GM21390 (cell line): ENCODE measurements around the gene OR9I1.

ENCODE experiments used
- ATAC-seq: cut with Tn5 transposase; IDR thresholded peaks from one replicate; pipeline ENCODE4 v1.9.1; 2021; ENCODE audit not compliant: unreplicated experiment

OR9I1 gene

GRCh38 chr11:58125469-58125868 is at the start of gene OR9I1:
OR9I1 (minus strand) TSS chr11:58125530; CDS start chr11:58119444, 6,086 bp downstream.
- ATAC-seq = no peak

- ATAC-seq = no peak
Observed at GRCh38 chr11:58165504-58166106, 40.3 kb upstream of the OR9I1 start.

- no peak for ATAC-seq
Observed at GRCh38 chr11:58164990-58165389, 39.7 kb upstream of the OR9I1 start.

- no peak for ATAC-seq
Observed at GRCh38 chr11:58164389-58164788, 39.1 kb upstream of the OR9I1 start.

- no peak for ATAC-seq
Observed at GRCh38 chr11:58152781-58153180, 27.5 kb upstream of the OR9I1 start.

GRCh38 chr11:58142761-58143160 is 17.4 kb upstream of the OR9I1 start:
- no peak for ATAC-seq

GRCh38 chr11:58135171-58135570 is 9.8 kb upstream of the OR9I1 start:
- ATAC-seq = no peak

GRCh38 chr11:58134151-58134550 is 8.8 kb upstream of the OR9I1 start:
- no peak for ATAC-seq

GRCh38 chr11:58133309-58134076 is 8.2 kb upstream of the OR9I1 start:
- no peak for ATAC-seq

- no peak for ATAC-seq
Observed at GRCh38 chr11:58127350-58127749, 2.0 kb upstream of the OR9I1 start.

GRCh38 chr11:58121096-58121495 is 4.2 kb downstream of the OR9I1 start:
- no peak for ATAC-seq

- ATAC-seq = no peak
Observed at GRCh38 chr11:58097437-58097836, 27.9 kb downstream of the OR9I1 start.

GRCh38 chr11:58086528-58086927 is 38.8 kb downstream of the OR9I1 start:
- ATAC-seq = no peak

- no peak for ATAC-seq
Observed at GRCh38 chr11:58075781-58076180, 49.5 kb downstream of the OR9I1 start.

GRCh38 chr11:58070585-58070984 is 54.7 kb downstream of the OR9I1 start:
- no peak for ATAC-seq

- ATAC-seq = no peak
Observed at GRCh38 chr11:58068655-58069054, 56.7 kb downstream of the OR9I1 start.

GRCh38 chr11:58067685-58068084 is 57.6 kb downstream of the OR9I1 start:
- ATAC-seq = no peak
